RPMI7951 (cell line): ENCODE data around the gene ZNF442. TPM values are rescaled to one million over a fixed set of nuclear protein-coding genes. Genes with fewer than 3 reads are reported as not detected.
"Not testable (repeated sequence)": the region's sequence is repeated elsewhere in the genome, so short reads cannot be mapped to it uniquely, and the experiment has no call there.

Experiments
- DNase-seq: peaks from one replicate; pipeline ENCODE4 v3.0.0-alpha.2; 2012; ENCODE audit warnings: low read depth
- total RNA-seq: library from RNA; depleted of rRNA; stranded (reverse); fragments of >200 nt; shearing (Covaris generic); gene quantifications from 2 replicates; pipeline ENCODE4 v1.2.3, GENCODE V29; 2014; rRNA removed

The ZNF442 gene
- total RNA-seq, 1 experiment from 2014 or later, result 1.6 TPM

DNA sequence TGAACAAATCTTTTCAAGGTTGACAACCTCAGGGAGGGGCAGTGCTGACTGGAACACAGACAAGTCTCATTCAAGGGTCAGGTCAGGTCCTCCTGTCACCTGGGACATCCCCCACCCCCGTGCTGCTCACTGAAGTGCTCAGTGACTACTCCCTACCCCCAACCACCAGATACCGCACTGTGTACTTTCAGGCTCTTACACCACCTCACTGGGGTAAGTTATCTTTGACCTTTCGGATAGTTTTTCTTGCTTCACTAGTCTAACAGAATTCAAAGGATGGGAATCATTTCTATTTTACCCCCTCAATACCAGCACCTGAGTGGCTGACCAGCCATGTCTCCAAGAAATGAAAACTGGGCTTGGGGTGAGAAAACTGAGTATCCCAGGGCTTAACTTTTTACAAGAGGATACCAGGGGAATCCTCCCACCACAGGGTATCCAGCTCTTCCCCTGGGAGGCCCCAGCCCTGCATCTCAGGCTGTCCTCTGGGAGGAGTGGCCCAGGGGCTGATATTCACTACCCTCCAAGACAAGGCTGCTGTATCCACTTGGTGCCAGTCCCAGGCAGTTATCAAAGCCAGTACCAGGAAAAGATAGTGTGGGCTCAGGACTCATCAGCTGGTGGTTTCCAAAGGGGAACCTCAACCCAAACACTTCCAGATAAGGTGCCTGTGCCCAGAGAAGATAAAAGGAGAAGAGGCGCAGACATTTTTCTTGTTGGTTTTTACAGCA is 34.1 kb downstream of the ZNF442 start:
- DNase-seq, result no peak

DNA sequence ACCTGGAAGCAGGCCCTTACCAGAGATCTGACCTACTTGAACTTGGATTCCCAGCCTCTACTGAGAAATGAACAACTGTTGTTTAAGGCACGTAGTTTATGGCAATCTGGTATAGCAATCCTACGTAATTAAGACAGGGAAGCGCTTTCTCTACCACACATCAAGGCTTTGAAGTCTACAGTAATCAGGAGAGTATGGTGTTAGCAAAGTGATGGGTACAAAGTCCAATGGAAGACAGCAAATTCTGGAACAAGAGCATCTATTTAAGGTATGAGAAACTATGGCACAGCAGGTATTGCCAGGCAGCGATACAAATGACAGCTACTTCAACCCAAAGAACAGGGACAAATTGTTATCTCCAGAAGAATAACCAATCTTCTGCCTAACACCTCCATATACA is 35.1 kb downstream of the ZNF442 start:
- no peak for DNase-seq

DNA sequence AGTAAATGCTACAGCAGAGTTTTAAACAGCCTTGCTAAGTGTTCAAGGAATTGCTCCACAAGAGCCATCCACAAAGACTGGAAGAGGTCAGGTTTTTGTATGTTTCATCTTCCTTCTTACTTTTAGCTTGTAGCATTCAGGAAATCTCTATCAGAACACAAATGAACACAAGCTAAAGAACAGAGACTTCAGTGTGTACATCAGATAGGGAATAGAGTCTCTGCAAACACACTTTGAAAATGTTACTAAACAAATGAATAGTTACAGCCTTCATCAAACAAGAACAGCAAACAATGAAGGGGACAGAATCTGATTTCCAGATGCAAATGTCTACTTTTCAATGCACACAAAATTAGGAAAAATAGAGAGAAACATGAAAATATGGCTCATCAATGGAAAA is 39.8 kb downstream of the ZNF442 start:
- no peak for DNase-seq

DNA sequence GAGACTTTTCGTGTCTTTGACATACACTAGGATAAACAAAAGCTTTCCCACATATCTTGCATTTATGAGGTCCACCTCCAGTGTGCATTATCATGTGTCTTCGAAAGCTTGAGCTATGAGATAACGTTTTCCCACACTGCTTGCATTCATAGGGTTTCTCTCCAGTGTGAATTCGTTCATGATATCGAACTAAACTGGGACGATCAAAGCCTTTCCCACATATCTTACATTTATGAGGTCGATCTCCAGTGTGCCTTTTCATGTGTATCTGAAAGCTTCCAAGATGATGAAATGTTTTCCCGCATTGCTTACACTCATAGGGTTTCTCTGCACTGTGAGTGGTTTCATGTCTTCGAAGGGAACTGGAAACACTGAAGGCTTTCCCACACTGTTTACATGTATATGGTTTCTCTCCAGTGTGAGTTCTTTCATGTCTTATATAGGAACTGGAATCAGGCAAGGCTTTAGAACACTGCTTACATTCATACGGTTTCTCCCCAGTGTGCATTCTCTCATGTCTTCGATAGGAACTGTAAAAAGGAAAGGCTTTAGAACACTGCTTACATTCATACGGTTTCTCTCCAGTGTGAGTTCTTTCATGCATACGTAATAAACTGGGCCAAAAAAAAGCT is 46.6 kb downstream of the ZNF442 start:
- no peak for DNase-seq

DNA sequence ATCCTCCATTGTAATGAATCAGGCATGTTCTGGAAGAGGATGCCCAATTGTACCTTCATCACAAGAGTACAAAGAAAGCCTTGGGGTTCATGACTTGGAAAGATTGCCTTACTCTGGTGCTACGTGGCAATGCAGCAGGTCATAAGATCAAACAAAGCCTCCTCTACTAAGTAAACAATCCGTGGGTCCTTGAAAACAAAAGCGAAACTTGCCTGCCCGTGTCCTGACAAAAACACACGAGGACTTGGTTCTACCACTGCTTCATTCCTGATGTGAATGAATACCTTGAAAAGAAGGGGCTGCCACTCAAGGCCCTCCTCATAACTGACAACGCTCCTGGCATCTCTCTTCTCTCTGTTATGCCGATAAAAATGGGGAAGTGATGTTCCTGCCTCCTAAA is 50.9 kb downstream of the ZNF442 start:
- DNase-seq, result peak; percentile 6

DNA sequence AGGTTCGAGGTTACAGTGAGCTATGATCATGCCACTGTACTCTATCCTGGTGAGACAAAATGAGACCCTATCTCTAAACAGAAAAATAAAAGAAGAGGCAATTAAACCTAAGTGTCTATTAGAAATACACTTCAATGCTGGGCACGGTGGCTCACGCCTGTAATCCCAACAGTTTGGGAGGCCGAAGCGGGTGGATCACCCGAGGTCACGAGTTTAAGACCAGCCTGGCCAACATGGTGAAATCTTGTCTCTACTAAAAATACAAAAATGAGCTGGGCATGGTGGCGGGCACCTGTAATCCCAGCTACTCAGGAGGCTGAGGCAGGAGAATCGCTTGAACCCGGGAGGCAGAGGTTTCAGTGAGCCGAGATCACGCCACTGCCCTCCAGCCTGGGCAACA is 56.6 kb downstream of the ZNF442 start:
- DNase-seq, result not testable (repeated sequence)

Other genes starting within 250 kb of the ZNF442 start
- 7.6 and 8.3 TPM in 2 replicates for gene ZNF20, start 225.3 kb downstream of the ZNF442 start, total RNA-seq
- gene ZNF625, start 208.9 kb downstream of the ZNF442 start, total RNA-seq, result 6.8 and 7.9 TPM in 2 replicates
- gene ZNF136, start 202.6 kb downstream of the ZNF442 start, total RNA-seq, result 6.6 and 9.0 TPM in 2 replicates
- 5.0 and 6.6 TPM in 2 replicates for gene ZNF44, start 70.8 kb downstream of the ZNF442 start, total RNA-seq
- gene ZNF563, start 32.0 kb downstream of the ZNF442 start, total RNA-seq, result 3.0 and 6.5 TPM in 2 replicates
- 3.9 and 4.8 TPM in 2 replicates for gene ZNF799, start 35.6 kb upstream of the ZNF442 start, total RNA-seq
- 4.8 and 5.8 TPM in 2 replicates for gene ZNF443, start 75.3 kb upstream of the ZNF442 start, total RNA-seq
- gene ZNF709, start 119.1 kb upstream of the ZNF442 start, total RNA-seq, result 3.0 and 3.5 TPM in 2 replicates
- 2.5 and 3.3 TPM in 2 replicates for gene ZNF564, start 185.8 kb upstream of the ZNF442 start, total RNA-seq
- 4.7 and 4.9 TPM in 2 replicates for gene ZNF490, start 245.1 kb upstream of the ZNF442 start, total RNA-seq
- 9.6 and 10.8 TPM in 2 replicates for gene ZNF791, start 245.2 kb upstream of the ZNF442 start, total RNA-seq